HEK293 (cell line): ENCODE measurements around the gene KCND2.

Experiments
- CTCF ChIA-PET: fragments of 350-600 bp; formaldehyde crosslinking; extraction: SDS; loops from one replicate; lab custom pipeline; 2021; ENCODE audit warnings: antibody characterized with exemption; lab: Yijun Ruan, JAX
- POLR2A ChIA-PET: fragments of 300-600 bp; formaldehyde crosslinking; extraction: SDS; loops from one replicate; lab custom pipeline; 2020; ENCODE audit warnings: antibody characterized with exemption, inconsistent platforms; lab: Yijun Ruan, JAX
- H3K27ac ChIP-seq: fragments of 200-500 bp; sonication (Bioruptor generic); 2 replicates; pipeline ENCODE4 v1.5.1; 2014; ENCODE audit warnings: low read depth, low read length, control low read depth, inconsistent platforms; ENCODE audit errors: extremely low read depth
- H3K36me3 ChIP-seq, 2 experiments: fragments of 200-500 bp in 1 of 2; sonication (Bioruptor generic) in 1 of 2; 1 replicate in 1 of 2; 2 replicates in 1 of 2; pipeline ENCODE4 v1.5.1; 2014 to 2017; ENCODE audit warnings: inconsistent platforms in 2 of 2, low read length in 2 of 2; ENCODE audit not compliant: control insufficient read depth in 2 of 2, insufficient read depth in 1 of 2
- H3K4me1 ChIP-seq: fragments of 200-500 bp; sonication (Bioruptor generic); 2 replicates; pipeline ENCODE4 v1.5.1; 2014; ENCODE audit warnings: mild to moderate bottlenecking, low read length, inconsistent platforms; ENCODE audit not compliant: control insufficient read depth, insufficient read depth
- H3K4me3 ChIP-seq: 2 replicates; pipeline ENCODE4 v1.5.1; 2011; ENCODE audit warnings: low read depth, mild to moderate bottlenecking, control low read depth, low read length, moderate library complexity
- H3K9me3 ChIP-seq: fragments of 200-500 bp; sonication (Bioruptor generic); 2 replicates; pipeline ENCODE4 v1.5.1; 2014; ENCODE audit warnings: low read depth, low read length, inconsistent platforms; ENCODE audit not compliant: control insufficient read depth, insufficient read depth
- KLF10 ChIP-seq: fragments of 450-650 bp; IDR thresholded peaks from 2 replicates; pipeline ENCODE4 v1.5.1; 2018; ENCODE audit warnings: missing biosample characterization, mild to moderate bottlenecking, missing genetic modification characterization
- REPIN1 ChIP-seq: fragments of 450-650 bp; formaldehyde crosslinking; IDR thresholded peaks from 2 replicates; pipeline ENCODE4 v1.5.1; 2017; ENCODE audit warnings: missing biosample characterization, missing genetic modification characterization, low read depth
- ZBTB8A ChIP-seq: fragments of 450-650 bp; formaldehyde crosslinking; IDR thresholded peaks from 2 replicates; pipeline ENCODE4 v1.5.1; 2016; ENCODE audit warnings: missing biosample characterization, missing genetic modification characterization
- ZEB2 ChIP-seq: fragments of 450-650 bp; formaldehyde crosslinking; IDR thresholded peaks from 2 replicates; pipeline ENCODE4 v1.5.1; 2016; ENCODE audit warnings: missing biosample characterization, missing genetic modification characterization
- ZFP3 ChIP-seq: fragments of 450-650 bp; formaldehyde crosslinking; IDR thresholded peaks from 2 replicates; pipeline ENCODE4 v1.5.1; 2016; ENCODE audit warnings: low read depth, missing biosample characterization, missing genetic modification characterization
- ZNF114 ChIP-seq: fragments of 450-650 bp; formaldehyde crosslinking; IDR thresholded peaks from 2 replicates; pipeline ENCODE4 v1.5.0; 2017; ENCODE audit warnings: missing biosample characterization, missing genetic modification characterization
- ZNF133 ChIP-seq: fragments of 450-650 bp; formaldehyde crosslinking; IDR thresholded peaks from 2 replicates; pipeline ENCODE4 v1.5.1; 2016; ENCODE audit warnings: missing biosample characterization, missing genetic modification characterization
- ZNF140 ChIP-seq: fragments of 450-650 bp; formaldehyde crosslinking; IDR thresholded peaks from 2 replicates; pipeline ENCODE4 v1.5.1; 2016; ENCODE audit warnings: missing biosample characterization, missing genetic modification characterization
- ZNF354C ChIP-seq: fragments of 450-650 bp; formaldehyde crosslinking; IDR thresholded peaks from 2 replicates; pipeline ENCODE4 v1.5.1; 2016; ENCODE audit warnings: missing biosample characterization, missing genetic modification characterization, low read depth, borderline replicate concordance
- ZNF433 ChIP-seq: fragments of 450-650 bp; formaldehyde crosslinking; IDR thresholded peaks from 2 replicates; pipeline ENCODE4 v1.5.1; 2016; ENCODE audit warnings: missing biosample characterization, missing genetic modification characterization, low read depth
- ZNF571 ChIP-seq: fragments of 450-650 bp; formaldehyde crosslinking; IDR thresholded peaks from 2 replicates; pipeline ENCODE4 v1.5.0; 2017; ENCODE audit warnings: missing biosample characterization, missing genetic modification characterization
- ZNF654 ChIP-seq: fragments of 450-650 bp; formaldehyde crosslinking; IDR thresholded peaks from 2 replicates; pipeline ENCODE4 v1.5.1; 2016; ENCODE audit warnings: low read depth, missing biosample characterization, missing genetic modification characterization
- ZNF701 ChIP-seq: fragments of 450-650 bp; formaldehyde crosslinking; IDR thresholded peaks from 2 replicates; pipeline ENCODE4 v1.5.1; 2016; ENCODE audit warnings: missing biosample characterization, missing genetic modification characterization
- ZNF707 ChIP-seq: fragments of 450-650 bp; formaldehyde crosslinking; IDR thresholded peaks from 2 replicates; pipeline ENCODE4 v1.5.1; 2016; ENCODE audit warnings: missing biosample characterization, missing genetic modification characterization
- ZNF776 ChIP-seq: fragments of 450-650 bp; formaldehyde crosslinking; IDR thresholded peaks from 2 replicates; pipeline ENCODE4 v1.5.0; 2017; ENCODE audit warnings: missing biosample characterization, missing genetic modification characterization, borderline replicate concordance
- ZSCAN18 ChIP-seq: fragments of 450-650 bp; formaldehyde crosslinking; IDR thresholded peaks from 2 replicates; pipeline ENCODE4 v1.5.1; 2016; ENCODE audit warnings: missing biosample characterization, missing genetic modification characterization
- ZXDB ChIP-seq: fragments of 450-650 bp; formaldehyde crosslinking; IDR thresholded peaks from 2 replicates; pipeline ENCODE4 v1.5.1; 2016; ENCODE audit warnings: missing biosample characterization, missing genetic modification characterization
- TF ChIP-seq, protein P1 (sequence below): fragments of 450-650 bp; formaldehyde crosslinking; IDR thresholded peaks from 2 replicates; pipeline ENCODE4 v1.5.1; 2017; ENCODE audit warnings: missing biosample characterization, missing genetic modification characterization
- TF ChIP-seq, protein P2 (sequence below): fragments of 450-650 bp; formaldehyde crosslinking; IDR thresholded peaks from 2 replicates; pipeline ENCODE4 v1.5.1; 2016; ENCODE audit warnings: missing biosample characterization, missing genetic modification characterization
- TF ChIP-seq, protein P3 (sequence below): fragments of 450-650 bp; formaldehyde crosslinking; conservative IDR thresholded peaks from 2 replicates; pipeline ENCODE4 v1.5.1; 2016; ENCODE audit warnings: low read depth, missing biosample characterization, missing genetic modification characterization
- TF ChIP-seq, protein P4 (sequence below): fragments of 450-650 bp; formaldehyde crosslinking; IDR thresholded peaks from 2 replicates; pipeline ENCODE4 v1.5.1; 2016; ENCODE audit warnings: missing biosample characterization, missing genetic modification characterization

Gene KCND2

GRCh38 chr7:120600607-120601006, 327.6 kb downstream of the KCND2 start:
- CTCF ChIA-PET, result no interaction called here
- TF ChIP-seq, protein P1, sequence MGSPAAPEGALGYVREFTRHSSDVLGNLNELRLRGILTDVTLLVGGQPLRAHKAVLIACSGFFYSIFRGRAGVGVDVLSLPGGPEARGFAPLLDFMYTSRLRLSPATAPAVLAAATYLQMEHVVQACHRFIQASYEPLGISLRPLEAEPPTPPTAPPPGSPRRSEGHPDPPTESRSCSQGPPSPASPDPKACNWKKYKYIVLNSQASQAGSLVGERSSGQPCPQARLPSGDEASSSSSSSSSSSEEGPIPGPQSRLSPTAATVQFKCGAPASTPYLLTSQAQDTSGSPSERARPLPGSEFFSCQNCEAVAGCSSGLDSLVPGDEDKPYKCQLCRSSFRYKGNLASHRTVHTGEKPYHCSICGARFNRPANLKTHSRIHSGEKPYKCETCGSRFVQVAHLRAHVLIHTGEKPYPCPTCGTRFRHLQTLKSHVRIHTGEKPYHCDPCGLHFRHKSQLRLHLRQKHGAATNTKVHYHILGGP (tag by site-specific recombination), result no peak
- TF ChIP-seq ZSCAN18 (tag by site-specific recombination) (no peak), KLF10 (no peak), ZNF776 (no peak), ZNF707 (tag by site-specific recombination) (no peak), REPIN1 (tag by site-specific recombination) (no peak), ZNF354C (tag by site-specific recombination) (no peak), ZEB2 (no peak), ZNF571 (tag by site-specific recombination) (no peak), ZNF133 (tag by site-specific recombination) (no peak), ZXDB (tag by site-specific recombination) (no peak), ZNF433 (tag by site-specific recombination) (no peak), ZNF701 (no peak), ZBTB8A (tag by site-specific recombination) (no peak), ZNF654 (tag by site-specific recombination) (no peak), ZFP3 (no peak)
- TF ChIP-seq, protein P2, sequence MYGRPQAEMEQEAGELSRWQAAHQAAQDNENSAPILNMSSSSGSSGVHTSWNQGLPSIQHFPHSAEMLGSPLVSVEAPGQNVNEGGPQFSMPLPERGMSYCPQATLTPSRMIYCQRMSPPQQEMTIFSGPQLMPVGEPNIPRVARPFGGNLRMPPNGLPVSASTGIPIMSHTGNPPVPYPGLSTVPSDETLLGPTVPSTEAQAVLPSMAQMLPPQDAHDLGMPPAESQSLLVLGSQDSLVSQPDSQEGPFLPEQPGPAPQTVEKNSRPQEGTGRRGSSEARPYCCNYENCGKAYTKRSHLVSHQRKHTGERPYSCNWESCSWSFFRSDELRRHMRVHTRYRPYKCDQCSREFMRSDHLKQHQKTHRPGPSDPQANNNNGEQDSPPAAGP (tag by site-specific recombination), result no peak
- TF ChIP-seq, protein P3, sequence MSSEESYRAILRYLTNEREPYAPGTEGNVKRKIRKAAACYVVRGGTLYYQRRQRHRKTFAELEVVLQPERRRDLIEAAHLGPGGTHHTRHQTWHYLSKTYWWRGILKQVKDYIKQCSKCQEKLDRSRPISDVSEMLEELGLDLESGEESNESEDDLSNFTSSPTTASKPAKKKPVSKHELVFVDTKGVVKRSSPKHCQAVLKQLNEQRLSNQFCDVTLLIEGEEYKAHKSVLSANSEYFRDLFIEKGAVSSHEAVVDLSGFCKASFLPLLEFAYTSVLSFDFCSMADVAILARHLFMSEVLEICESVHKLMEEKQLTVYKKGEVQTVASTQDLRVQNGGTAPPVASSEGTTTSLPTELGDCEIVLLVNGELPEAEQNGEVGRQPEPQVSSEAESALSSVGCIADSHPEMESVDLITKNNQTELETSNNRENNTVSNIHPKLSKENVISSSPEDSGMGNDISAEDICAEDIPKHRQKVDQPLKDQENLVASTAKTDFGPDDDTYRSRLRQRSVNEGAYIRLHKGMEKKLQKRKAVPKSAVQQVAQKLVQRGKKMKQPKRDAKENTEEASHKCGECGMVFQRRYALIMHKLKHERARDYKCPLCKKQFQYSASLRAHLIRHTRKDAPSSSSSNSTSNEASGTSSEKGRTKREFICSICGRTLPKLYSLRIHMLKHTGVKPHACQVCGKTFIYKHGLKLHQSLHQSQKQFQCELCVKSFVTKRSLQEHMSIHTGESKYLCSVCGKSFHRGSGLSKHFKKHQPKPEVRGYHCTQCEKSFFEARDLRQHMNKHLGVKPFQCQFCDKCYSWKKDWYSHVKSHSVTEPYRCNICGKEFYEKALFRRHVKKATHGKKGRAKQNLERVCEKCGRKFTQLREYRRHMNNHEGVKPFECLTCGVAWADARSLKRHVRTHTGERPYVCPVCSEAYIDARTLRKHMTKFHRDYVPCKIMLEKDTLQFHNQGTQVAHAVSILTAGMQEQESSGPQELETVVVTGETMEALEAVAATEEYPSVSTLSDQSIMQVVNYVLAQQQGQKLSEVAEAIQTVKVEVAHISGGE, result no peak
- TF ChIP-seq, protein P4, sequence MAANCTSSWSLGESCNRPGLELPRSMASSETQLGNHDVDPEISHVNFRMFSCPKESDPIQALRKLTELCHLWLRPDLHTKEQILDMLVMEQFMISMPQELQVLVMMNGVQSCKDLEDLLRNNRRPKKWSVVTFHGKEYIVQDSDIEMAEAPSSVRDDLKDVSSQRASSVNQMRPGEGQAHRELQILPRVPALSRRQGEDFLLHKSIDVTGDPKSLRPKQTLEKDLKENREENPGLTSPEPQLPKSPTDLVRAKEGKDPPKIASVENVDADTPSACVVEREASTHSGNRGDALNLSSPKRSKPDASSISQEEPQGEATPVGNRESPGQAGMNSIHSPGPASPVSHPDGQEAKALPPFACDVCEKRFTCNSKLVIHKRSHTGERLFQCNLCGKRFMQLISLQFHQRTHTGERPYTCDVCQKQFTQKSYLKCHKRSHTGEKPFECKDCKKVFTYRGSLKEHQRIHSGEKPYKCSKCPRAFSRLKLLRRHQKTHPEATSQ (tag by site-specific recombination), result no peak
- Histone ChIP-seq H3K36me3 (no peaks in the 10 kb centered on the region), H3K4me3 (no peak overlapping the region), H3K4me1 (no peaks in the 10 kb centered on the region), H3K27ac (no peak overlapping the region), H3K9me3 (no peaks in the 10 kb centered on the region)
- POLR2A ChIA-PET, result no interaction called here

DNA sequence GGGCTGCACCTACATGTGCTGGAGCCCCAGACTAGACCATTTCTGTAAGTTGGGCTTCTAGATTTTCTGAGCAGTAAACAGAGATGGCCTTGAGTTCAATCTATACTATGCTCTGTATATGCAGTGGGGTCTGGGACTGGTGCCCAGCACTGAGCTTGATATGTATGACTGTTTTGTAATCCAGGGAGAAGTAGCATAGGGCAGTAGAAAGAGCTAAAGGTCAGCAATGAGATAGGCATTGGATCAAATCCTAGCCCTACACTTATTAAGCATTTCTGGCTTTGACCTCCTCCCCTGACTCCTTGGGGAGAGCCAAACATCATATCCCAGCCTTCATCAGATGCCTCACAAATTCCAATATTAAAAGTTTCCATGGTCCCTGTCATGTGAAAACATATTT, 330.4 kb downstream of the KCND2 start:
- Histone ChIP-seq H3K27ac (no peak overlapping the region), H3K36me3 (no peaks in the 10 kb centered on the region), H3K4me1 (no peaks in the 10 kb centered on the region), H3K4me3 (no peak overlapping the region), H3K9me3 (no peaks in the 10 kb centered on the region)
- POLR2A ChIA-PET, result no interaction called here
- CTCF ChIA-PET, result no interaction called here
- TF ChIP-seq ZNF140 (tag by site-specific recombination), result no peak
- TF ChIP-seq ZNF114, result no peak
